ENCODE measurements around the gene ABLIM2. TPM values are rescaled to one million over a fixed set of nuclear protein-coding genes. Genes with fewer than 3 reads are reported as not detected.

Gene ABLIM2
- total and polyA plus RNA-seq, 2 experiments from 2014 or later: 1.5 to 4.3 TPM

DNA sequence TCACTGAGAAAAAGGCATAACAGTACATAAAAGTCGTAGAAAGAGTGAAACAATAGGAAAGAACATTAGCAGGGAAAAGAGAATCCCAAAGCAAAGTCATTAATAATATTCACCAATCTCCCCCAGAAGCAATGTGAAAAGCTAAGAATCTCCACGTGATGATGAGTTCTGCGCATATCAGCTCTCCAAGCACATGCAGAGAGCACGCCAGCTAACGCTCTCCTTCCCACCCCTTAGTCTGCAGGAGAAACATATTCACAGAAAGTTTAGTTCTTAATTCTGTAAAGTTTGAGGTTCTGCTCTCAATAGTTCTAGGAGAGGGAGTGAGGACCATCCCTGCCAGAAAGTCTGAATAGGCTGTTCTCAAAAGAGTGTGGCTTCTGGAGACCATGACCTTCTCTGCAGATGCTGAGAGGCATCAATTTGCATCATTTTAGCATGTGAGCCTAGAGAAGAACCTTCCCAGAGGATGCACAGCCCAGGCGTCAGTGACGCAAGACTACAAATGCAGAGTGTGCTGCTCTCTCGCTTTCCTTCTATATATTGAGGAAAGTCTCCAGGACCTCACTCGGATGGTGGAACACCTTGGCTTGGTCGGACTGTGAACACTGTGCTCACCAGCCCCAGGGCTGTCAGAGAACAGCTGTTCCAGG is 167.7 kb downstream of the ABLIM2 start:
- TF ChIP-seq POLR2AphosphoS5 (IDR thresholded peaks at IDR 0.05; ENCODE audit: low read depth): no peak
- no peak for TF ChIP-seq ZNF331 (CRISPR knock-in tag; IDR thresholded peaks at IDR 0.05; ENCODE audit: low read depth)
- no peaks in the 10 kb centered on the region for H3K36me3 ChIP-seq (ENCODE audit: insufficient read depth)
- Mint-ChIP-seq H3K9me3 (no peaks in the 10 kb centered on the region), H3K27ac (no peak overlapping the region), H3K27me3 (ENCODE audit: insufficient read depth, low read depth, poor library complexity) (peaks cover 11% of the 10 kb centered on the region), H3K4me3 (no peak overlapping the region), H3K4me1 (peaks cover 6% of the 10 kb centered on the region), H3K36me3 (ENCODE audit: low read depth) (no peaks in the 10 kb centered on the region)
- no peaks in the 10 kb centered on the region for H3K79me2 ChIP-seq (replicated peaks; ENCODE audit: insufficient read depth)
- no peak overlapping the region for H2AFZ ChIP-seq
- no peaks in the 10 kb centered on the region for H4K20me1 ChIP-seq (replicated peaks; ENCODE audit: insufficient read depth)
- no peaks in the 10 kb centered on the region; the same call in 1 of the 2 replicates for H3F3A ChIP-seq (replicated peaks; ENCODE audit: low read depth)
- no peak overlapping the region for H3K4me3 ChIP-seq
- no peaks in the 10 kb centered on the region for H3K9me2 ChIP-seq (ENCODE audit: insufficient read depth)
- no peak overlapping the region for H3K4me2 ChIP-seq
- DNase-seq (ENCODE audit: low spot score) (no peak), ATAC-seq (no peak)
- H3K27ac ChIP-seq (ENCODE audit: low read depth): no peak overlapping the region
- peaks cover 6% of the 10 kb centered on the region; the same call in 1 of the 2 replicates for H3K4me1 ChIP-seq (ENCODE audit: insufficient read depth)
- H3K27me3 ChIP-seq (ENCODE audit: insufficient read depth): no peaks in the 10 kb centered on the region

GRCh38 chr4:7989654-7990053 is 169.0 kb downstream of the ABLIM2 start:
- Histone ChIP-seq H2AFZ (no peak overlapping the region), H3K27me3 (ENCODE audit: insufficient read depth) (no peaks in the 10 kb centered on the region), H3K27ac (ENCODE audit: low read depth) (no peak overlapping the region), H3K36me3 (ENCODE audit: insufficient read depth) (no peaks in the 10 kb centered on the region), H3K4me1 (ENCODE audit: insufficient read depth) (peaks cover 8% of the 10 kb centered on the region; the same call in 1 of the 2 replicates), H3K4me3 (no peak overlapping the region), H3K4me2 (no peak overlapping the region), H4K20me1 (replicated peaks; ENCODE audit: insufficient read depth) (no peaks in the 10 kb centered on the region), H3K9me2 (ENCODE audit: insufficient read depth) (no peaks in the 10 kb centered on the region), H3K79me2 (replicated peaks; ENCODE audit: insufficient read depth) (no peaks in the 10 kb centered on the region), H3F3A (replicated peaks; ENCODE audit: low read depth) (no peaks in the 10 kb centered on the region; the same call in 1 of the 2 replicates)
- H3K4me3 Mint-ChIP-seq: no peak overlapping the region
- H3K9me3 Mint-ChIP-seq: no peaks in the 10 kb centered on the region
- TF ChIP-seq, protein P1, sequence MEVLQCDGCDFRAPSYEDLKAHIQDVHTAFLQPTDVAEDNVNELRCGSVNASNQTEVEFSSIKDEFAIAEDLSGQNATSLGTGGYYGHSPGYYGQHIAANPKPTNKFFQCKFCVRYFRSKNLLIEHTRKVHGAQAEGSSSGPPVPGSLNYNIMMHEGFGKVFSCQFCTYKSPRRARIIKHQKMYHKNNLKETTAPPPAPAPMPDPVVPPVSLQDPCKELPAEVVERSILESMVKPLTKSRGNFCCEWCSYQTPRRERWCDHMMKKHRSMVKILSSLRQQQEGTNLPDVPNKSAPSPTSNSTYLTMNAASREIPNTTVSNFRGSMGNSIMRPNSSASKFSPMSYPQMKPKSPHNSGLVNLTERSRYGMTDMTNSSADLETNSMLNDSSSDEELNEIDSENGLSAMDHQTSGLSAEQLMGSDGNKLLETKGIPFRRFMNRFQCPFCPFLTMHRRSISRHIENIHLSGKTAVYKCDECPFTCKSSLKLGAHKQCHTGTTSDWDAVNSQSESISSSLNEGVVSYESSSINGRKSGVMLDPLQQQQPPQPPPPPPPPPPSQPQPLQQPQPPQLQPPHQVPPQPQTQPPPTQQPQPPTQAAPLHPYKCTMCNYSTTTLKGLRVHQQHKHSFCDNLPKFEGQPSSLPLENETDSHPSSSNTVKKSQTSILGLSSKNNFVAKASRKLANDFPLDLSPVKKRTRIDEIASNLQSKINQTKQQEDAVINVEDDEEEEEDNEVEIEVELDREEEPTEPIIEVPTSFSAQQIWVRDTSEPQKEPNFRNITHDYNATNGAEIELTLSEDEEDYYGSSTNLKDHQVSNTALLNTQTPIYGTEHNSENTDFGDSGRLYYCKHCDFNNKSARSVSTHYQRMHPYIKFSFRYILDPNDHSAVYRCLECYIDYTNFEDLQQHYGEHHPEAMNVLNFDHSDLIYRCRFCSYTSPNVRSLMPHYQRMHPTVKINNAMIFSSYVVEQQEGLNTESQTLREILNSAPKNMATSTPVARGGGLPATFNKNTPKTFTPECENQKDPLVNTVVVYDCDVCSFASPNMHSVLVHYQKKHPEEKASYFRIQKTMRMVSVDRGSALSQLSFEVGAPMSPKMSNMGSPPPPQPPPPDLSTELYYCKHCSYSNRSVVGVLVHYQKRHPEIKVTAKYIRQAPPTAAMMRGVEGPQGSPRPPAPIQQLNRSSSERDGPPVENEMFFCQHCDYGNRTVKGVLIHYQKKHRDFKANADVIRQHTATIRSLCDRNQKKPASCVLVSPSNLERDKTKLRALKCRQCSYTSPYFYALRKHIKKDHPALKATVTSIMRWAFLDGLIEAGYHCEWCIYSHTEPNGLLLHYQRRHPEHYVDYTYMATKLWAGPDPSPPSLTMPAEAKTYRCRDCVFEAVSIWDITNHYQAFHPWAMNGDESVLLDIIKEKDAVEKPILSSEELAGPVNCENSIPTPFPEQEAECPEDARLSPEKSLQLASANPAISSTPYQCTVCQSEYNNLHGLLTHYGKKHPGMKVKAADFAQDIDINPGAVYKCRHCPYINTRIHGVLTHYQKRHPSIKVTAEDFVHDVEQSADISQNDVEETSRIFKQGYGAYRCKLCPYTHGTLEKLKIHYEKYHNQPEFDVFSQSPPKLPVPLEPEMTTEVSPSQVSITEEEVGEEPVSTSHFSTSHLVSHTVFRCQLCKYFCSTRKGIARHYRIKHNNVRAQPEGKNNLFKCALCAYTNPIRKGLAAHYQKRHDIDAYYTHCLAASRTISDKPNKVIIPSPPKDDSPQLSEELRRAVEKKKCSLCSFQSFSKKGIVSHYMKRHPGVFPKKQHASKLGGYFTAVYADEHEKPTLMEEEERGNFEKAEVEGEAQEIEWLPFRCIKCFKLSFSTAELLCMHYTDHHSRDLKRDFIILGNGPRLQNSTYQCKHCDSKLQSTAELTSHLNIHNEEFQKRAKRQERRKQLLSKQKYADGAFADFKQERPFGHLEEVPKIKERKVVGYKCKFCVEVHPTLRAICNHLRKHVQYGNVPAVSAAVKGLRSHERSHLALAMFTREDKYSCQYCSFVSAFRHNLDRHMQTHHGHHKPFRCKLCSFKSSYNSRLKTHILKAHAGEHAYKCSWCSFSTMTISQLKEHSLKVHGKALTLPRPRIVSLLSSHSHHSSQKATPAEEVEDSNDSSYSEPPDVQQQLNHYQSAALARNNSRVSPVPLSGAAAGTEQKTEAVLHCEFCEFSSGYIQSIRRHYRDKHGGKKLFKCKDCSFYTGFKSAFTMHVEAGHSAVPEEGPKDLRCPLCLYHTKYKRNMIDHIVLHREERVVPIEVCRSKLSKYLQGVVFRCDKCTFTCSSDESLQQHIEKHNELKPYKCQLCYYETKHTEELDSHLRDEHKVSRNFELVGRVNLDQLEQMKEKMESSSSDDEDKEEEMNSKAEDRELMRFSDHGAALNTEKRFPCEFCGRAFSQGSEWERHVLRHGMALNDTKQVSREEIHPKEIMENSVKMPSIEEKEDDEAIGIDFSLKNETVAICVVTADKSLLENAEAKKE (CRISPR knock-in tag; IDR thresholded peaks at IDR 0.05): no peak
- TF ChIP-seq JUNB (IDR thresholded peaks at IDR 0.05; ENCODE audit: unreplicated experiment) (no peak), CTCF (conservative IDR thresholded peaks at IDR 0.05; ENCODE audit: low read depth in 2 of 2) (no peak), REST (IDR thresholded peaks at IDR 0.05; ENCODE audit: unreplicated experiment) (no peak), ZNF331 (CRISPR knock-in tag; IDR thresholded peaks at IDR 0.05; ENCODE audit: low read depth) (no peak), CREB1 (CRISPR knock-in tag; IDR thresholded peaks at IDR 0.05; ENCODE audit: low read depth) (no peak), NANOG (IDR thresholded peaks at IDR 0.05; ENCODE audit: borderline replicate concordance) (no peak), STAT1 (IDR thresholded peaks at IDR 0.05; ENCODE audit: unreplicated experiment) (no peak), EZH2 (IDR thresholded peaks at IDR 0.05; ENCODE audit: low read depth, unreplicated experiment) (no peak)
- DNase-seq (ENCODE audit: low spot score) (no peak), ATAC-seq (no peak)
- peaks cover 17% of the 10 kb centered on the region for H3K27me3 Mint-ChIP-seq (ENCODE audit: insufficient read depth, low read depth, poor library complexity)
- no peak overlapping the region for H3K27ac Mint-ChIP-seq
- no peaks in the 10 kb centered on the region for H3K36me3 Mint-ChIP-seq (ENCODE audit: low read depth)
- peaks cover 8% of the 10 kb centered on the region for H3K4me1 Mint-ChIP-seq
